K562 (cell line): ENCODE results near the gene NCOA6. TPM values are rescaled to one million over a fixed set of nuclear protein-coding genes. Genes with fewer than 3 reads are reported as not detected.

Experiments used
- ARID4B ChIP-seq: sonication (generic); formaldehyde crosslinking; IDR thresholded peaks from 2 replicates; pipeline ENCODE4 v1.8.0; 2022; ENCODE audit warnings: mild to moderate bottlenecking, missing genetic modification reagents
- DIDO1 ChIP-seq: fragments of 450-650 bp; IDR thresholded peaks from 2 replicates; pipeline ENCODE4 v1.6.1; 2016; ENCODE audit warnings: low read depth, missing biosample characterization, missing genetic modification characterization
- FOSL1 ChIP-seq: fragments of 200-800 bp; sonication (Bioruptor generic); conservative IDR thresholded peaks from 2 replicates; pipeline ENCODE4 v1.6.1; 2016; ENCODE audit warnings: missing genetic modification characterization, missing compliant biosample characterization
- FOXK1 ChIP-seq: sonication (generic); formaldehyde crosslinking; IDR thresholded peaks from 2 replicates; pipeline ENCODE4 v1.8.0; 2022; ENCODE audit warnings: missing genetic modification reagents, mild to moderate bottlenecking, borderline replicate concordance
- FOXK2 ChIP-seq, 2 experiments: fragments of 450-650 bp; IDR thresholded peaks in 1 of 2; conservative IDR thresholded peaks in 1 of 2; 2 replicates each; pipeline ENCODE4 v1.6.1; 2016; ENCODE audit warnings: low read depth in 2 of 2, mild to moderate bottlenecking in 1 of 2
- SMARCA4 ChIP-seq: fragments of 450-650 bp; IDR thresholded peaks from 2 replicates; pipeline ENCODE4 v1.6.1; 2016
- ZBTB40 ChIP-seq, 2 experiments: fragments of 450-650 bp in 1 of 2; sonication (generic) in 1 of 2; formaldehyde crosslinking in 1 of 2; IDR thresholded peaks; 2 replicates each; pipeline versions ENCODE4 v1.7.1 to v1.9.0; 2016 to 2022; ENCODE audit warnings: inconsistent platforms in 1 of 2, mild to moderate bottlenecking in 1 of 2, missing genetic modification reagents in 1 of 2
- polyA plus RNA-seq, 8 experiments: library from polyadenylated mRNA; depleted of rRNA in 4 of 8; stranded (reverse) in 5 of 8; unstranded in 3 of 8; fragments of >200 nt; fragmentation: Nextera tagmentation in 2 of 8; fragmentation: Illumina TruSeq in 1 of 8; extraction: Ambion mirVana in 2 of 8; extraction: Trizol in 1 of 8; gene quantifications; 2 replicates each; pipeline versions ENCODE4 v1.2.1 to v1.2.3, GENCODE V29; 2011 to 2014; ENCODE audit warnings: inconsistent platforms in 1 of 8, missing spikeins in 1 of 8
- total RNA-seq, 7 experiments: library from RNA; depleted of rRNA in 6 of 7; stranded (reverse); fragments of >200 nt in 6 of 7; fragmentation: Illumina TruSeq in 2 of 7; extraction: Trizol in 2 of 7; gene quantifications; 2 replicates each; pipeline versions ENCODE4 v1.2.1 to v1.2.3, GENCODE V29; 2011 to 2021; ENCODE audit warnings: low replicate concordance in 1 of 7
- TF ChIP-seq, protein P1 (sequence below): fragments of 450-650 bp; IDR thresholded peaks from 2 replicates; pipeline ENCODE4 v1.6.1; 2016; ENCODE audit warnings: low read depth, mild to moderate bottlenecking, moderate library complexity

The NCOA6 gene
- total and polyA plus RNA-seq, 9 of the 15 experiments (the other 6 are each of a cell fraction or from before 2014, with no cell fraction given), result 6.1 to 25.0 (median 9.5) TPM

- no peak for TF ChIP-seq ZBTB40 (IDR thresholded peaks at IDR 0.05)
- TF ChIP-seq ZBTB40 (CRISPR knock-in tag; IDR thresholded peaks at IDR 0.05), result no peak
- no peak for TF ChIP-seq DIDO1 (tag)
- no peak for TF ChIP-seq FOXK2 (conservative IDR thresholded peaks at IDR 0.05 in 1 of 2, IDR thresholded peaks at IDR 0.05 in 1 of 2; ENCODE audit: low read depth in 2 of 2)
- 0 out of 2 replicates have a peak, but pooled peaks have one; percentile 11 for TF ChIP-seq SMARCA4
- TF ChIP-seq, protein P1, sequence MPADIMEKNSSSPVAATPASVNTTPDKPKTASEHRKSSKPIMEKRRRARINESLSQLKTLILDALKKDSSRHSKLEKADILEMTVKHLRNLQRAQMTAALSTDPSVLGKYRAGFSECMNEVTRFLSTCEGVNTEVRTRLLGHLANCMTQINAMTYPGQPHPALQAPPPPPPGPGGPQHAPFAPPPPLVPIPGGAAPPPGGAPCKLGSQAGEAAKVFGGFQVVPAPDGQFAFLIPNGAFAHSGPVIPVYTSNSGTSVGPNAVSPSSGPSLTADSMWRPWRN, result no peak
- no peak for TF ChIP-seq FOXK1
- peak; percentile 86 for TF ChIP-seq FOSL1 (tag)
- TF ChIP-seq ARID4B (CRISPR knock-in tag), result no peak
These were observed 119.8 kb downstream of the NCOA6 start (continued) for GRCh38 chr20:34705397-34706301.
